ENCODE data around the gene BRINP1. TPM values are rescaled to one million over a fixed set of nuclear protein-coding genes. Genes with fewer than 3 reads are reported as not detected.
A peak's percentile ranks its signal among the peaks of the same experiment; 100 is the strongest.

The BRINP1 gene
- total and polyA plus RNA-seq, 2 of the 8 experiments (the other 6 are each of a cell fraction or from before 2014, with no cell fraction given), result 19.5 to 20.5 TPM

GRCh38 chr9:119375892-119376291 lies 6.7 kb upstream of the BRINP1 start (continued):
- TF ChIP-seq NANOG (IDR thresholded peaks at IDR 0.05; ENCODE audit: insufficient read depth, low read depth, low read length, poor library complexity, severe bottlenecking) (no peak), CTCF (IDR thresholded peaks at IDR 0.05; ENCODE audit: control extremely low read depth in 1 of 3, insufficient read depth in 1 of 3, low read depth in 1 of 3, low read length in 3 of 3) (peak in 2 of 3 experiments; percentile 62 to 69; a peak in 3 of 4 replicates)
